H1 (cell line): ENCODE data around the gene CCDC116. TPM values are rescaled to one million over a fixed set of nuclear protein-coding genes. Genes with fewer than 3 reads are reported as not detected.
A peak's percentile ranks its signal among the peaks of the same experiment; 100 is the strongest.

Experiments
- CTCF ChIA-PET: fragments of 300-600 bp; sonication (Branson Sonifier 250); formaldehyde crosslinking; loops from one replicate; lab custom pipeline; 2021; ENCODE audit not compliant: partially characterized antibody; lab: Charles Lee
- POLR2A ChIA-PET: fragments of 300-600 bp; sonication (Branson Sonifier 250); formaldehyde crosslinking; loops from one replicate; lab custom pipeline; 2021; ENCODE audit warnings: inconsistent platforms; ENCODE audit not compliant: partially characterized antibody; lab: Charles Lee
- DNase-seq, 2 experiments: peaks; one replicate each; pipeline versions ENCODE4 v3.0.0 to v3.0.0-alpha.2; 2010 to 2022; ENCODE audit warnings: low spot score in 2 of 2, low read depth in 1 of 2, mixed read lengths in 1 of 2
- FAIRE-seq: peaks from 2 replicates; lab custom pipeline; 2011; peaks lifted over from hg19 to GRCh38; lab: Jason Lieb, UNC
- H2AFZ ChIP-seq: 2 replicates; pipeline ENCODE4 v1.8.1; 2012; ENCODE audit warnings: low read length, inconsistent platforms
- H2AK5ac ChIP-seq: 2 replicates; pipeline ENCODE4 v1.6.1; 2013; ENCODE audit warnings: low read depth, low read length
- H2BK120ac ChIP-seq: replicated peaks from 2 replicates; pipeline ENCODE3; 2013; ENCODE audit warnings: low read depth, low read length, inconsistent platforms
- H2BK12ac ChIP-seq: 2 replicates; pipeline ENCODE4 v1.6.1; 2013; ENCODE audit warnings: low read depth, low read length
- H2BK15ac ChIP-seq: 2 replicates; pipeline ENCODE4 v1.6.1; 2013; ENCODE audit warnings: low read length
- H2BK20ac ChIP-seq: 2 replicates; pipeline ENCODE4 v1.6.1; 2013; ENCODE audit warnings: low read length
- H2BK5ac ChIP-seq: 2 replicates; pipeline ENCODE4 v1.6.1; 2013; ENCODE audit warnings: low read depth, low read length
- H3K14ac ChIP-seq: 2 replicates; pipeline ENCODE4 v1.6.1; 2013; ENCODE audit warnings: inconsistent platforms; ENCODE audit not compliant: insufficient read length
- H3K18ac ChIP-seq: 2 replicates; pipeline ENCODE4 v1.6.1; 2013; ENCODE audit warnings: low read length; ENCODE audit errors: extremely low read depth
- H3K23ac ChIP-seq: 2 replicates; pipeline ENCODE4 v1.6.1; 2013; ENCODE audit warnings: inconsistent platforms; ENCODE audit not compliant: insufficient read length
- H3K23me2 ChIP-seq: 2 replicates; pipeline ENCODE4 v1.6.1; 2013; ENCODE audit warnings: low read depth, low read length
- H3K27ac ChIP-seq: 2 replicates; pipeline ENCODE4 v1.6.1; 2011; ENCODE audit warnings: low read depth, low read length, inconsistent platforms
- H3K27me3 ChIP-seq, 4 experiments: replicated peaks in 1 of 4; 1 replicate in 1 of 4; 2 replicates in 3 of 4; pipeline versions ENCODE4 v1.6.1 to v1.8.1; 2011 to 2013; ENCODE audit warnings: low read length in 3 of 4, mild to moderate bottlenecking in 3 of 4, inconsistent platforms in 2 of 4, mixed read lengths in 2 of 4, moderate library complexity in 1 of 4; ENCODE audit not compliant: control insufficient read depth in 3 of 4, insufficient read depth in 3 of 4; ENCODE audit errors: extremely low read depth in 1 of 4
- H3K36me3 ChIP-seq, 4 experiments: 2 replicates each; pipeline versions ENCODE4 v1.6.1 to v1.8.1; 2011 to 2013; ENCODE audit warnings: mild to moderate bottlenecking in 4 of 4, low read length in 3 of 4, moderate library complexity in 2 of 4, control low read depth in 1 of 4, inconsistent platforms in 1 of 4; ENCODE audit not compliant: insufficient read depth in 4 of 4, control insufficient read depth in 2 of 4
- H3K4ac ChIP-seq: replicated peaks from 2 replicates; pipeline ENCODE3; 2013; ENCODE audit warnings: low read length, low read depth, mixed read lengths, inconsistent platforms; ENCODE audit not compliant: insufficient read length
- H3K4me1 ChIP-seq, 4 experiments: replicated peaks in 1 of 4; 1 replicate in 1 of 4; 2 replicates in 3 of 4; pipeline versions ENCODE4 v1.6.1 to v1.8.1; 2011 to 2013; ENCODE audit warnings: low read length in 3 of 4, inconsistent platforms in 2 of 4, mixed read lengths in 1 of 4; ENCODE audit not compliant: insufficient read depth in 4 of 4, control insufficient read depth in 3 of 4
- H3K4me2 ChIP-seq, 2 experiments: 2 replicates each; pipeline versions ENCODE4 v1.6.1 to v1.8.1; 2011 to 2013; ENCODE audit warnings: low read depth in 2 of 2, low read length in 2 of 2, control low read depth in 1 of 2, inconsistent platforms in 1 of 2, mild to moderate bottlenecking in 1 of 2; ENCODE audit not compliant: insufficient read depth in 1 of 2
- H3K4me3 ChIP-seq, 4 experiments: fragments of 200-600, 300-600 bp in 1 of 4; sonication (generic), shearing (Covaris generic), sonication (Bioruptor Twin) in 1 of 4; 2 replicates each; pipeline versions ENCODE4 v1.5.1 to v1.8.1; 2011 to 2016; ENCODE audit warnings: low read length in 4 of 4, low read depth in 3 of 4, control low read depth in 2 of 4, inconsistent platforms in 2 of 4, mild to moderate bottlenecking in 2 of 4, mixed read lengths in 1 of 4, moderate library complexity in 1 of 4; ENCODE audit not compliant: insufficient read depth in 2 of 4; ENCODE audit errors: extremely low read depth in 1 of 4
- H3K56ac ChIP-seq: replicated peaks from 2 replicates; pipeline ENCODE3; 2013; ENCODE audit warnings: low read depth, mild to moderate bottlenecking, mixed read lengths, low read length, inconsistent platforms; ENCODE audit not compliant: insufficient read length
- H3K79me1 ChIP-seq: 2 replicates; pipeline ENCODE4 v1.6.1; 2013; ENCODE audit warnings: low read depth, low read length, control low read depth
- H3K79me2 ChIP-seq, 2 experiments: 2 replicates each; pipeline versions ENCODE4 v1.6.1 to v1.8.1; 2012 to 2013; ENCODE audit warnings: low read length in 2 of 2, mild to moderate bottlenecking in 2 of 2, inconsistent platforms in 1 of 2; ENCODE audit not compliant: insufficient read depth in 2 of 2, control insufficient read depth in 1 of 2
- H3K9ac ChIP-seq, 4 experiments: replicated peaks in 1 of 4; 1 replicate in 1 of 4; 2 replicates in 3 of 4; pipeline versions ENCODE4 v1.6.1 to v1.8.1; 2011 to 2013; ENCODE audit warnings: low read depth in 3 of 4, low read length in 3 of 4, control low read depth in 2 of 4, mild to moderate bottlenecking in 2 of 4, moderate library complexity in 2 of 4, inconsistent platforms in 1 of 4; ENCODE audit errors: extremely low read depth in 1 of 4
- H3K9me3 ChIP-seq, 2 experiments: 2 replicates each; pipeline versions ENCODE4 v1.6.1 to v1.8.1; 2012 to 2013; ENCODE audit warnings: mild to moderate bottlenecking in 2 of 2, moderate library complexity in 2 of 2, control low read depth in 1 of 2, inconsistent platforms in 1 of 2, low read depth in 1 of 2, low read length in 1 of 2, mixed read lengths in 1 of 2; ENCODE audit not compliant: insufficient read depth in 2 of 2
- H4K20me1 ChIP-seq, 2 experiments: replicated peaks in 1 of 2; 2 replicates each; pipeline versions ENCODE3 to v1.8.1; 2011 to 2013; ENCODE audit warnings: inconsistent platforms in 2 of 2, low read length in 2 of 2, mild to moderate bottlenecking in 1 of 2; ENCODE audit not compliant: insufficient read depth in 2 of 2, control insufficient read depth in 1 of 2
- H4K5ac ChIP-seq: 2 replicates; pipeline ENCODE4 v1.6.1; 2013; ENCODE audit warnings: low read length, low read depth, mixed read lengths, inconsistent platforms; ENCODE audit not compliant: insufficient read length
- H4K8ac ChIP-seq: 2 replicates; pipeline ENCODE4 v1.8.0; 2013; ENCODE audit warnings: mild to moderate bottlenecking, moderate library complexity, low read length, inconsistent platforms; ENCODE audit not compliant: insufficient read depth; ENCODE audit errors: extremely low read depth
- H4K91ac ChIP-seq: replicated peaks from 2 replicates; pipeline ENCODE3; 2013; ENCODE audit warnings: low read length, mixed read lengths, inconsistent platforms; ENCODE audit not compliant: insufficient read length
- ATF2 ChIP-seq: IDR thresholded peaks from 2 replicates; pipeline ENCODE4 v1.6.1; 2012; ENCODE audit warnings: low read length, inconsistent platforms
- CHD1 ChIP-seq: IDR thresholded peaks from 2 replicates; pipeline ENCODE4 v1.6.1; 2012; ENCODE audit warnings: low read depth, low read length, improper control_type of control experiment
- SIN3A ChIP-seq, 2 experiments: IDR thresholded peaks in 1 of 2; conservative IDR thresholded peaks in 1 of 2; 2 replicates each; pipeline ENCODE4 v1.6.1; 2011 to 2012; ENCODE audit warnings: low read length in 2 of 2, improper control_type of control experiment in 1 of 2, low read depth in 1 of 2, mild to moderate bottlenecking in 1 of 2
- YY1 ChIP-seq: IDR thresholded peaks from 2 replicates; pipeline ENCODE4 v1.6.1; 2011; ENCODE audit warnings: low read depth, mild to moderate bottlenecking, low read length
- WGBS, 2 experiments: shearing (Covaris generic) in 1 of 2; methylation state at CpG; one replicate each; pipeline versions ENCODE4 v1.1.6 to v1.1.7; 2013 to 2015; ENCODE audit warnings: low lambda C conversion rate in 2 of 2, mixed read lengths in 2 of 2, inconsistent platforms in 1 of 2, low coverage in 1 of 2, missing lambda C conversion rate in 1 of 2; ENCODE audit not compliant: insufficient replicate concordance in 2 of 2, insufficient coverage in 1 of 2, insufficient read length in 1 of 2; ENCODE audit errors: extremely low coverage in 1 of 2, missing lambda C conversion rate in 1 of 2; 5-methylcytosine and 5-hydroxymethylcytosine counted together
- polyA plus RNA-seq, 7 experiments: library from polyadenylated mRNA; depleted of rRNA in 3 of 7; stranded (reverse) in 5 of 7; unstranded in 2 of 7; fragments of >200 nt in 5 of 7; fragments of 200-250 nt in 2 of 7; gene quantifications; 1 replicate in 5 of 7; 2 replicates in 1 of 7; 4 replicates in 1 of 7; pipeline versions ENCODE4 v1.2.1 to v1.2.3, GENCODE V29; 2011 to 2013; ENCODE audit warnings: missing spikeins in 2 of 7, mixed read lengths in 2 of 7
- total RNA-seq: library from RNA; stranded (reverse); fragmentation: NEBNext Ultra II Directional; extraction: Animal tissue kit (Norgen Biotek cat#: 25700); gene quantifications from 2 replicates; pipeline ENCODE4 v1.2.1, GENCODE V29; 2021
- TF ChIP-seq, protein P1 (sequence below), 3 experiments: IDR thresholded peaks; 1 replicate in 2 of 3; 2 replicates in 1 of 3; pipeline versions ENCODE4 v1.5.1 to v1.6.1; 2011; ENCODE audit warnings: low read length in 3 of 3, mild to moderate bottlenecking in 3 of 3, inconsistent platforms in 2 of 3, low read depth in 1 of 3, moderate library complexity in 1 of 3; ENCODE audit not compliant: insufficient read depth in 1 of 3; ENCODE audit errors: control extremely low read depth in 1 of 3

Gene CCDC116
- total and polyA plus RNA-seq, 2 of the 8 experiments (the other 6 are each of a cell fraction or from before 2014, with no cell fraction given) = 0.08 TPM; not detected in 1

DNA sequence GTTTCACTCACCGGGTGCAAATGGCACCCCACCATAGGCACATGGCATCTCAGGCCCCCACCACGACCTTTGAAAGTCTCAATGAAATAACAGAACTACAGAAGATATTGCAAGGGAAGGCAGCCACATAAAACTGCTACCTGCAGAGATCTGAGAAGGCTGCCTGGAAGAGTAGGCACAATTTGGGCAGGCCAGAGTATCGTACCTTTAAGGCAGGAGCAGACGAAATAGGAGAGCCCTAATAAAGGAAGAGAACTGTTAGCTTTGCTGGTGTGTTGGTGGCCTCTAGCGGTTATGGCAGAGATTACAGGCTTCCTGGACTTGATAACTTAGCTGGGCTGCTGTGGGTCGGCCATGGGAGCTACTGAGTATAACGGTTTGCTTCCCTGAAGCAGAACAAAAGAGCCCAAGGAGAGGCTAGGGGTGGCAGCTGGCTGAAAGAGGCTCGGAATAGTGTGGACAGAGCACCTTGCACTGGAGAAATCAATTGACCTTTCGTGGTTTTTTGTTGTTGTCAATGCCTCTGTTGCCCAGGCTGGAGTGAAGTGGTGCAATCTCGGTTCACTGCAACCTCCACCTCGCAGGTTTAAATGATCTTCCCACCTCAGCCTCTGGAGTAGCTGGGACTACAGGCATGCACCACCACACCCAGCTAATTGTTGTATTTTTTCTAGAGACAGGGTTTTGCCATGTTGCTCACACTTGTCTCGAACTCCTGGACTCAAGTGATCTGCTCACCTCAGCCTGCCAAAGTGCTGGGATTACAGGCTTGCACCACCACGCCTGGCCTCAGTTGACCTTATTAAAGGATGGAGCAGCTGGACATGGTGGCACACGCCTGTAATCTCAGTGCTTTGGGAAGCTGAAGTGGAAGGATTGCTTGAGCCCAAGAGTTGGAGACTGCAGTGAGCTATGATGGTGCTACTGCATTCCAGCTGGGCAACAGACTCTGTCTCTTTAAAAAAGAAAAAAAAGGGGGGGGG lies 14.3 kb downstream of the CCDC116 start:
- peaks cover 2% of the 10 kb centered on the region; the same call in 1 of the 2 replicates for H3K79me1 ChIP-seq
- 70% methylated on average over 14 of the region's 14 CpGs; no CpG with 5 or more reads in 1 of the 2 experiments for WGBS, 2 experiments
- no peak overlapping the region for H2BK15ac ChIP-seq
- H3K9me3 ChIP-seq = no peaks in the 10 kb centered on the region
- POLR2A ChIA-PET = interaction anchor here (0.7 to 1.7 kb wide), 3 partner anchors 9 to 16 kb away, joined by 3 to 7 read pairs (median 3); no protein-coding TSS in a partner anchor
- no peaks in the 10 kb centered on the region for H3K79me2 ChIP-seq
- peaks cover 0 to 13% of the 10 kb centered on the region in 2 experiments for H4K20me1 ChIP-seq
- no peak overlapping the region for H2BK12ac ChIP-seq
- H2AK5ac ChIP-seq = no peak overlapping the region
- DNase-seq (peak in 1 of 2 experiments; percentile 82), FAIRE-seq (peak; percentile 77)
- no peak overlapping the region for H3K4ac ChIP-seq
- H3K9ac ChIP-seq = no peak overlapping the region
- H2AFZ ChIP-seq = no peak overlapping the region
- CTCF ChIA-PET = interaction anchor here (0.6 to 22.2 kb wide), 20 partner anchors 9 to 695 kb away, joined by 3 to 499 read pairs (median 4); partner anchors contain the start of genes CCDC116 and YDJC
- no peaks in the 10 kb centered on the region for H3K27me3 ChIP-seq
- H4K8ac ChIP-seq = no peak overlapping the region
- no peak overlapping the region for H3K18ac ChIP-seq
- H4K5ac ChIP-seq = no peak overlapping the region
- H3K4me1 ChIP-seq = peaks cover 0 to 11% (median 6%) of the 10 kb centered on the region in 4 experiments; a peak in 5 of 7 replicates
- no peaks in the 10 kb centered on the region; a peak in 1 of 8 replicates for H3K36me3 ChIP-seq
- H2BK5ac ChIP-seq = no peak overlapping the region
- no peak overlapping the region for H3K4me2 ChIP-seq
- no peak overlapping the region for H3K56ac ChIP-seq
- H3K4me3 ChIP-seq = no peak overlapping the region
- H3K23ac ChIP-seq = no peak overlapping the region
- H2BK20ac ChIP-seq = no peak overlapping the region
- no peak overlapping the region for H3K27ac ChIP-seq
- H3K14ac ChIP-seq = no peak overlapping the region
- H2BK120ac ChIP-seq = no peak overlapping the region
- no peak overlapping the region for H4K91ac ChIP-seq
- H3K23me2 ChIP-seq = peaks cover 4% of the 10 kb centered on the region; the same call in 1 of the 2 replicates
- TF ChIP-seq SIN3A (conservative IDR thresholded peaks at IDR 0.05 in 1 of 2, IDR thresholded peaks at IDR 0.05 in 1 of 2; ENCODE audit: low read depth in 1 of 2, low read length in 2 of 2) (peak in 1 of 2 experiments; percentile 44; a peak in 1 of 4 replicates), YY1 (peak; percentile 69; the same call in 1 of the 2 replicates), ATF2 (no peak), CHD1 (no peak)
- TF ChIP-seq, protein P1, sequence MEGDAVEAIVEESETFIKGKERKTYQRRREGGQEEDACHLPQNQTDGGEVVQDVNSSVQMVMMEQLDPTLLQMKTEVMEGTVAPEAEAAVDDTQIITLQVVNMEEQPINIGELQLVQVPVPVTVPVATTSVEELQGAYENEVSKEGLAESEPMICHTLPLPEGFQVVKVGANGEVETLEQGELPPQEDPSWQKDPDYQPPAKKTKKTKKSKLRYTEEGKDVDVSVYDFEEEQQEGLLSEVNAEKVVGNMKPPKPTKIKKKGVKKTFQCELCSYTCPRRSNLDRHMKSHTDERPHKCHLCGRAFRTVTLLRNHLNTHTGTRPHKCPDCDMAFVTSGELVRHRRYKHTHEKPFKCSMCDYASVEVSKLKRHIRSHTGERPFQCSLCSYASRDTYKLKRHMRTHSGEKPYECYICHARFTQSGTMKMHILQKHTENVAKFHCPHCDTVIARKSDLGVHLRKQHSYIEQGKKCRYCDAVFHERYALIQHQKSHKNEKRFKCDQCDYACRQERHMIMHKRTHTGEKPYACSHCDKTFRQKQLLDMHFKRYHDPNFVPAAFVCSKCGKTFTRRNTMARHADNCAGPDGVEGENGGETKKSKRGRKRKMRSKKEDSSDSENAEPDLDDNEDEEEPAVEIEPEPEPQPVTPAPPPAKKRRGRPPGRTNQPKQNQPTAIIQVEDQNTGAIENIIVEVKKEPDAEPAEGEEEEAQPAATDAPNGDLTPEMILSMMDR (IDR thresholded peaks at IDR 0.05; ENCODE audit: control extremely low read depth in 1 of 3, insufficient read depth in 1 of 3, low read depth in 1 of 3, low read length in 3 of 3) = peak; percentile 60 to 89 (median 88)
